Omental fat pad (tissue), 4 donors: ENCODE results near the gene ARHGEF35. TPM values are rescaled to one million over a fixed set of nuclear protein-coding genes. Genes with fewer than 3 reads are reported as not detected.
A peak's percentile ranks its signal among the peaks of the same experiment; 100 is the strongest.
"Not testable (repeated sequence)": the region's sequence is repeated elsewhere in the genome, so short reads cannot be mapped to it uniquely, and the experiment has no call there.

Source experiments
- ATAC-seq: fragments of 150-250 bp; one replicate; pipeline ENCODE4 v1.9.1; 2016; ENCODE audit warnings: mild to moderate bottlenecking, moderate library complexity; ENCODE audit not compliant: low FRiP score
- DNase-seq: peaks from one replicate; pipeline ENCODE4 v3.0.0-alpha.2; 2019; ENCODE audit warnings: low spot score
- total RNA-seq, 4 donors: library from RNA; depleted of rRNA; stranded (reverse); fragments of >200 nt; gene quantifications; one replicate each; pipeline ENCODE4 v1.1.0, GENCODE V29; 2016

ARHGEF35 gene
- 1 to 10 TPM; 2.8 to 6.7 (median 4.1) TPM for total RNA-seq

DNA sequence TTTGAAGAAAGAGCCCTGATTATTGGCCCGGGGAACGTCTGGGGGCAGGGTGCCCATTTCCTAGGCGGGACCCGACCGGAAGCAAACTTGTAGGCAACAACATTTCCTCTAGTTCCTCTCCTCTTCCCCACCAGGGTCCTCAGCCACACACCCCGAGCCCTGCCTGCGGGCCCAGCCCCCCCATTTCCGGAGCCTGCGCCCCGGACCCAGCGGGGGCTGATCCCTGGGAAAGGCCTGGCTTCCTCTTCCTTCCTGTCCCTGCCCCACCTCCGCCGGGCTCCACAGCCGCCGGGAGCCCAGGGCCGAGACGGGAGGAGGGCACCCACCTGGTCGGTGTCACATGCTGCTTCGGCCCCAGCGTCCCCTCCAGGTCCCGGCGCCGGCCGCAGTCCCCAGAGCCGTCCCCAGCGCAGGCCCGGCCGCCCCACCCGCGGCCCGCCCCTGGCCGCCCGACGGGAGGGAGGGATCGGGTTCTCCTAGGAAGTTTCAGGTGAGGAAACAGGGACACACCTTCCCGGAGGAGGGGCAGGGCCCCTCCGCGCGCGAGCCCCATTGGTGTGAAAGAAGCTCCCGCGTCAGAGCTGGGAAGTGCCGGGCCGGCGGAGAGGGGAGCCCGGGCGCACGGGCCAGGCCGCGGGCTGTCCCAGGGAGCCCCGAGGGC lies at the start of gene ARHGEF35:
Gene ARHGEF35 (minus strand): TSS at position 622 of the 661 bp plus-strand sequence. CDS start 7,450 bp downstream, outside the sequence.
- DNase-seq = not testable (repeated sequence)
- peak; percentile 93 for ATAC-seq

DNA sequence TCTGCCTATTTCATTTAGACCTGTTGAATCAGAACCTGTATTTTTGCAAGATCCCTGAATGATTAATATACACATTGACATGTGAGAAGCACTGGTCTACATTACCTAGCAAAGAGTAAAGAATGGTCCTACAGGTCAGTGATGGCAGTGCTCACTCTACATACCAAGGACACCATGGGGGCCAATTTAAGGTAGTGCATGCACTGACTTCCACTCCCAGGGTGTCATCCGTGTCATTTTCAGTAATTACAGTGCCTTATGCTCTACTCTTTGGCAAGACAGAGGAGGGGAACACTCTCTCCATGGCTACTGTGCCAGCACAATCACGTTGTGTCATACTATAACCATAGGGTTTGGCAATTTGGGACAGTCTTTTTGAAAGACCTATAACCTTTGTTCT lies 49.7 kb upstream of the ARHGEF35 start:
- DNase-seq, ATAC-seq: not testable (repeated sequence)

DNA sequence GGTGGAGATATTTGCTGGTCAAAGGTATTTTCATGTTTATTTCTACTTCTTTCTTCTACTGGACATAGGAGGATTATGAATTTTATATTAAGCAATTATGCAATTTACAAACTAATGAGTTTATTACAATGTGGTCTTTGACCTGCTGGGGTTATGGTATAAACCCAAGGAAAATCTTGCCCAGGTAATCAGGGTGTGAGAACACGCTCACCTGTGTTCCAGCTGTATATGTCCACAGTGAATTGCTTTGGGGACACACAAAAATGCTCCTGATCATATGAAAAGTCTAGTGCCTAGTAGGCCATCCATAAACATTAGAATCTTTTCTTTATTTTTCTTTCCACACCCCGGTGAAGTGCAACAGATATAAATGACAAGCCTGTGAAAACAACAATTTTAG lies 43.7 kb upstream of the ARHGEF35 start, which contains the start of gene OR2A42:
Gene OR2A42 (minus strand): TSS at position 241 of the 400 bp plus-strand sequence. CDS start 6,762 bp downstream, outside the sequence.
- not testable (repeated sequence) for ATAC-seq, DNase-seq

DNA sequence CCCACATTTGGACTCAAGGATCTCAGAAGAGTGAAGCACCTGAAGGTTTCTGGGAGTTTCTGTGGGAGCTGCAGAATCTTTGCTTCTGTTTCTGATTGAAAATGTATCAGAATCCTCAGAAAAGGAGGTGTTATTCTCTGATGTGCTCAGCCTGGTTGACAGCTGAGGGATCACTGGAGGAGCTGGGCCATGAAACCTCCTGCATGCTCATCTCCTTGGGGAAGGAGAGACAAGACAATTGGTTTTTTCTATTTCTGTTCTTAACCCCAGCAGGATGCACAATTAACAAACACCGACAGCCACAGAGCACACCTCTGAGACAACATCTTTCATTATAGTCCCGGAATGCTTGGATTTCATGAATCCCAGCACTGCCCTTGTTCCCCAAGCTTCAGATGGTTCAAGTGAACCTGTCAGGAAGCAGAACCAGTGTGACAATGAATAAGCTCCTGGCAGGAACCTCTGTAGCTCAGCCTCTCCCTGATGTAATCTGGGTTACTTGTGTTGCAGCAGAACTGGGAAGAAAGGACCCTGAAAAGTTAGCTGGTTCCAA lies 43.0 kb upstream of the ARHGEF35 start:
- DNase-seq, ATAC-seq: not testable (repeated sequence)

DNA sequence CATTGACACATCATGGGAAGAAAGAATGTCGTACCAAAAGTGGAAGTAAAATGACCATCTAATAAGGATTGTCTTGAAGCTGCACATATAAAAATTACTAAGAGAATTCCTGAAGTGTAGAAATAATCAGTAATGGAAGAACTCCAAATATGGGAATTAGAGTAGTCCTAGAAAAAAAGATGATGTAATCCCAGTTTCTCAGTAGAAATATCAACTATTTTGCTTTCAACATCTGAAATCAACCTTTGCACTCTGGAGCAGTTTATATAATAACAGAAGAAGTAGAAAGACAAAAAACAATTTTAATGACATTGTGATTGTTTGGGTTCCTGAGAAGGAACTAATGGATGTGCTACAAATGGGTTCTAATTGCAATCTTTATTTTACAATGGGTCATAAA lies 37.4 kb upstream of the ARHGEF35 start:
- ATAC-seq, DNase-seq: not testable (repeated sequence)

DNA sequence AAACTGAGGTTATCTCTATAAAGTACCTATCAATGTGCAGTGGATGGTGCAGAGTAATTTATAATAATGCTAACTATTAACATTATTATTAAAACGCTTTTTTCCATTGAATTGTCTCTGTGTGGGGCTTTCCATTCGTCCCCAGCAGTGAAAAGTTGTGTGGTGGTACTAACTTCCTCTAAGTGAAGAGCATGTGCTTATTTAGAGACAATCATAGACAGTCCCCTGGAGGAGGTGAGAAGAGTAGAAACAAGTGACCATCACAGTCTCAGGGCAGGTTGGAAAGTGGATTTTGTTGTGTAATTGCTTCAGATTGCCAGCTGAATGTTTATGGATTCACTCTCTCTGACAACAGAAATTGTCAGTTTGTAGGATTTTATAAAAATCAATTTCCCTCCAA lies 35.4 kb upstream of the ARHGEF35 start:
- ATAC-seq, DNase-seq: not testable (repeated sequence)

DNA sequence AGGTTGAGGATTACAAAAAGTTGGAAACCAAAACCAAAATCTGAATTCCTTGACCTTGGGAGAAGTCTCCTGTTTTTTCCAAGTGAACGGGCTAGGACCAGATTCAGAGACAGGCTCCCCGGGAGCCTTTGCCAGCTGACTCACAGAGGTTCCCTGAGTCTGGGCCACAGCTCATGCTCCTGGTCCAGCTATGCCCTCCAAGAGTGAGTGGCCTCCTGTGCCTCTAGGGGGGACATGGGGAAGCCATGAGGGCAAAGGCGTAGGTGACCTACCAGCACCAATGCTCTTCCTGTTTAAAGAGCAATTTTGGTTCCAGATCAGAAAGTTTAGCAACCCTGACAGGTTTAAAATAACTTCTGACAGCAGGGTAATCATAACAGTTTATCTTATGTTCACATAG lies 33.2 kb upstream of the ARHGEF35 start:
- DNase-seq, ATAC-seq: not testable (repeated sequence)

DNA sequence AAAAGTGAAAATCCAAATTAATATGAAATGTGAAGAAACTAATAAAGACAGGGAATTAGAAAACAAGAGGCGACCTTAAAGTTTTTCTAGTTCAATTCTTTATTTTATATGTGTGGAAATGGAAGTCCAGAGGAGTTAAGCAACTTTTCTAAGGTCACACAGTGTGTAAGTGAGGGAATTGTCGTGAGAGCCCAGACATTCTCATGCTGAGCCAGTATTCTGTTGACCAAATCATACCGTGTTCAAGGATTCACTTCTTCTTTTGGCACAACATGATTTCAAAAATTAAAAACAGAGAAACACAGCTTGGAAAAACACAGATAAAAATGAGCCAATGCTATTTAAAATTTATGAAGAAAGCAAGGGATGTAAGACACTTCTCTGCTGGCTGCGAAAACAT lies 31.2 kb upstream of the ARHGEF35 start:
- DNase-seq, ATAC-seq: not testable (repeated sequence)

DNA sequence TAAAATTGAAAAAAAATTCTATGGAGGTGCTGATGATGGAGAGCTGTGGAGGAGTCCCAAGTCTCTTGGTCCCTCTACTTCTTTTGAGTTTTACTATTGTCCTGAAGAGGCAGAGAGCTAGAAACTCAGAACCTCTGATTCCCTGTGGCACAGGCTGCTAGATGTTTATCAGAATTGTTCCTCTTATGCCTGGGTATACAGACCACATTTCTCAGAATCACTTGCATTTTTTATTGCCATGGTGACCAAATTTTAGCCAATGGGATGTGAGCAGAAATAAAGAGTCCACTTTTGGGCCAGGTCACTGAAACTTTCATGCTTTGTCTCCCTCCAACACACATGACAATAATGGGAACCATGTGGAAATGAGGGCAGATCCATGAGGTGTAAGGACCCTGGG lies 28.0 kb upstream of the ARHGEF35 start:
- DNase-seq, ATAC-seq: not testable (repeated sequence)

DNA sequence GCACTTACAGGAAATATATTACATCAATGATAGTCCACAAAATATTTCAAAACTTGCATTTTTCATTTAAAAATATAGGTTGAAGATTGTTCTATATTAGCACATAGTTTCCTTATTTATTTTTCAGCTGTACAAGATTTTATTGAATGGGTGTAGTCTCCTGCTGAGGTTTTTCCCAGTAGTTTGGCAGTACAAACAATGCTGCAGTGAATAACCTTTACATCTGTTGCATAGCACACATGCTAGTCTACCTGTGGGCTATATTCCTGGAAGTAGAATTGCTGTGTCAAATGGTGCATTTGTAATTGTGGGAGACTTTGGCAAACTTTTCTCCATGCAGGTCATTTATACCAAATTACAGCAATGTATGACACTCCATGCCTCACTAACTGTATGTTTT lies 24.9 kb upstream of the ARHGEF35 start:
- not testable (repeated sequence) for ATAC-seq, DNase-seq

DNA sequence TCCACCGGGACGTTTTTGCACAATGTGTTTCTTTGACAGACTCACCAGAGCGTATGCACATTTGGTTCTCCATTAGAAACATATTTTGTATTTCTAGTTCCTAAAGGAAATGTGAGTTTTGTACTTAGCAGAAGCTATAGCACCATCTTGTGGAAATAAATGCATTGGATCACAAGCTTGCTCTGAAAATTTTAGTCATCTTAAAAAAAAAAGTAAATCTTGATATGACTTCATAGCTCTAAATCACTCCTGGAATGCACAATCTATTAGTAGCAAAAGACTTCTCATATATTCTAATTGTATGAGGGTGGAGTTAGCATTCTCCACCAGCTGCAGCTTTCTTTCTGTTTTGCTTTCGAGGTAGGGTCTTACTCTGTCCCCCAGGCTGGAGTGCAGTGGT lies 23.5 kb upstream of the ARHGEF35 start:
- DNase-seq = not testable (repeated sequence)
- ATAC-seq = peak; percentile 59

DNA sequence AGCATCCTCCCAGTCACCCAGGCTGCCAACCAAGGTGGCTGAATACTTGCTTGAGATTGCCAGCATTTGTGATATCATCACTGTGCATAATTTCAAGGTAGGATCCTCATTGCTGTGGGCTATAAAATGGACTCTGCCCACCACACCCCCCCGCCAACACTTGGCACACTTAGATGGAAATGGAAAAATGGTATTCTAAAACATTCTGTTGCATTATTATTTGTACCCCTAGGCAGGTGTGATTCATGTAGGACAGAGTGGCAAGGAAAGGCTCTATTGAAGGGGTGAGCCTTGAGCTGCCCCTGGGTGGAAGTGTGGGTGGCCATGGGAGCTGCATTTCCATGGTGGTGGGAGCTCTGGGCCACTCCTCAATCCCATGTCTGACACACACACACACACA lies 22.9 kb upstream of the ARHGEF35 start:
- not testable (repeated sequence) for DNase-seq, ATAC-seq

DNA sequence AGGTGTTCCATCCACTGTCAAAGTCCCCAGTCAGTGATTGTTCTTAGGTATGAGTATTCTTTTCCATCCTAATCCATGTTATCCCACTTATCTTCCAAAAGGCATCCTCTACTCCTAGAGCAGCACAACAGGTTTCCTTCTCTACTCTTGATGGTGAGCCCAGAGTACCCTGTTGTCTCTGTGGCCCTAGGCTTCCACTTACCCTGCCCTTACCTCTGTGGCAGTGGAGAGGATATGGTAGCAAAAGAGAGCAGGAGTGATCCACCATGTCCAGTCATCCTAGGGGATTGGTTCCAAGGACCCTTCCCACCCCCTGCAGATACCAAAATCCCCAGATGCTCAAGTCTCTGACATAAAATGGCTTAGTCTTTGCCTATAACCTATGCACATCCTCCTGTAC lies 21.6 kb upstream of the ARHGEF35 start:
- not testable (repeated sequence) for DNase-seq, ATAC-seq

DNA sequence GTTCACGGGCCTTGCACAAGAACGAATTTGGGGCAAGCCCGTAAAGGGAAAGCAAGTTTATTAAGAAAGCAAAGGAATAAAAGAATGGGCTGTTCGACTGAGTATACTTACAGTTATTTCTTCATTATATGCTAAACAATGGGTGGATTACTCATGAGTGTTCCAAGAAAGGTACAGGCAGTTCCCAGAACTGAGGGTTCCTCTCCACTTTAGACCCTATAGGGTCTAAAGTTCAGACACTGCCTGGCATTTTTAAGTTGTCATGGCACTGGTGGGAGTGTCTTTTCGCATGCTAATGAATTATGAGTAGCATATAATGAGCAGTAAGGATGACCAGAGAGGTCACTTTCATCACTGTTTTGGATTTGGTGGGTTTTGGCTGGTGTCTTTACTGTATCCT lies 9.7 kb upstream of the ARHGEF35 start:
- DNase-seq, ATAC-seq: not testable (repeated sequence)

DNA sequence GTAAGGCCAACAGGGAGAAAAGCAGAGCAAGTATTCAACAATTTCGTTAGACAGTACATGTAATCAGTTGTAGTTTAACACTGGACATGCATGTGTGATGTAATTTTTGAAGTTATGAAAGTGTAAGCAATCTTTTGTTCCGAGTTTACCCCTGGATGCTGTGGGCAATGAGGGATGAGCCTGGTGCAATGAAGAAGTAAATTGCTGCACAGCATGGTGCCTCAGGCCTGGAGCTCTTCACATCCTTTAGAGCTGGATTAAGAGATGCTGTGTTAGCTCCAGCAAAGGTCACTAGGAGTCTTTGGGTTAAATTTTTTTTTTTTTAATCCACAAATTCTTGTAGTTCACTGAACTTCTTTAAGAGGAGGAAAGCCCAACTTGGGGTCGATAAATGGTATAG lies 7.5 kb upstream of the ARHGEF35 start:
- ATAC-seq = not testable (repeated sequence)

DNA sequence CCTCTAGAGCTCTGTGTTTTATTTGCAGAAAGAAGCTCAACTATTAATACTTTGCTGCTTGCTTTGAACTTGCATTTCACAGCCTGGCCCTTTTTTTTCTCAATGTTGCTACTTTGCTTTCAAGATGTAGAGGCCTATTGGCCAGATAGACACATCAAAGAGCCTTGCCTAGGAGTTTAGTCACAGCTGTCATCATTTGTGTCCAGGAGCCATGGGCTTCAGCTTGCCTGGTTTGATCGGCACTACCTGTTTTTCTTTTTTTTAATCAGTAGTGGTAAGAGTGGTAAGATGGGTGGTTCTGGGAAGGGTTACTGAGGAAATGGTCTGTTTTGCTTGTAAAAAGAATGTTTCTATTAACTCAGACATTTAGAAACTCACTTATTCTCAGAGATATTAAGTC lies 6.3 kb upstream of the ARHGEF35 start:
- ATAC-seq, DNase-seq: not testable (repeated sequence)

More for the DNA sequence above, 7.5 kb upstream of the ARHGEF35 start:
- DNase-seq = not testable (repeated sequence)

DNA sequence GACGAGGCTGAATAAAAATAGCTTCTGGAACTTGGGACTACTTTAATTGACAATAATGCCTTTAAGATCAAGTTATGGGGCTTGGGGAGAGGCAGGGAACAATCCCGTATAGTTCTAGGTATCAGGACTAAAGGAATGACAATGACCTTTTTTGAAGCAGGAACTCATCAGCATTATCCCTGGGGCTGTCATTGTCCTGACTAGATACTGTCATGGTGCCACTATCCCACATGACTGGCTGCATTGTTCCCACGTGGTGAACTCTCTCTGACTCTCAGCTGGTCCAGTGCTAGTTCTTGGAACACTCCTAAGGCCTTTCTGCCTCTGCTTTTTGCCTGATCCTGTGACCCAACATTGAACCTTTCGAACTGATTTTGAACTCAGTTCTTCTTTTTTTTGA lies 3.3 kb upstream of the ARHGEF35 start:
- ATAC-seq, DNase-seq: not testable (repeated sequence)

DNA sequence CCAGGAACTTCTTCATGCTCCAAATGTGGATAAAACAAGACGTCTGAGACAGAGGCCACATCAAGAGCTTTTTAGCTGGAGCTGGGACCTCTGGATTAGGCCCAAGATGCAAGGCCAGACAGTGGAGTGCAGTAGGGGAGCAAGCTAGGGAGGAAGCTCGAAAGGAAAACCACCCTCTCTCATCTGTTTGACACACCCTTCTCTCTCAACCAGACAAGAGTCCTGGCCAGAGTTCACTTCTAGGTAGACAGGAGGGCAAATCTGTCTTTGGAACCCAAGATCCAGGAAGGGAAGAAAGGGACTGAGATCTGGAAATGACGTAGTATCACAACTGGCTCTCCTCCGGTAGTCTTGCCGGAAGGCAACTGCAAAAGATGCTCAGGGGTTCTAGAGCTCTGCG lies 1.2 kb downstream of the ARHGEF35 start:
- DNase-seq, ATAC-seq: not testable (repeated sequence)

DNA sequence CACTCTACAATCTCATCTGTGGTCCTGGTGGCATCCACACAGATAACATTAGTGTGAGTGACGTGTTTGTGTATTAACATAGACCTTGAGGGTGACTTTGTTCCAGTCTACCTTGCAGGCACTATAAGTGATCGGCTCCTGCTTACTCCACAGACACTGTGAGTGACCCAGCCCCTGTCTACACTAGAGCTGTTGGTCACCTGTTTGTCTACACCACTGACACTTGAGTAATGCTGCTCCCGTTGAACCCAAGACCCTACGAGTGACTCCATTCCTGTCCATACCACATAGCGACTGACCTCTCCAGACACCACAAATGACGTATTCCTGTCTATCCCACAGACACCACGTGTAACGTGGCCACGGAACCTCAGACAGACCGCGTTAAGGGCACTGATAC lies 1.9 kb downstream of the ARHGEF35 start:
- DNase-seq, ATAC-seq: not testable (repeated sequence)

DNA sequence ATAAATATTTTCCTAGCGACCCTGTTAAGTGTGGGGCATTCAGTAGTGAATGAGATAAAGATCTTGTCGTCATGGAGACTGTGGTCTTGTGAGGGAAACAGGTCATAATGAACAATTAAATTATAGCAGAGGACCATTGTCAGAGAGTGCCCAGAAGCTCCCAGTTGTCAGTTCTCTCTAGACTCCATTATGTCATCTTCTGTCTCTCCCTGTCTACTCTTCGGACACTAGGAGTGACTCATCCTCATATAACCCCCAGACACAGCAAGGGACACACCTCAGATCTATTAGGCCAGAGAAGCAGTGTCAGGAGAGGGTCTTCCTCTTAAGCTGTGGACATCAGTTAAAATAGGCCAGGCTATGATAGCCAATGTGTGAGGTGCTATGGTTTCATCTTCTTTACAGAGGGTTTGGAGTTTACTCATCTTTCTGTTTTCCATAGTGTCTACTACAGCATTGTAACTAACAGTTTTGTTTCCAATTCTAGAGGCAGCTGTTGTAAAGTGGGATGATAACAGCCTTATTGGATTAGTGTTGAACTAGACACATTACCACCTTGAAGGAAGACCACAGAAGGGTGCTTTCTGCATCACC lies 7.0 kb downstream of the ARHGEF35 start:
- not testable (repeated sequence) for DNase-seq, ATAC-seq
